Esophagus squamous epithelium (tissue), 5 donors: ENCODE results near the gene FAM227B. TPM values are rescaled to one million over a fixed set of nuclear protein-coding genes. Genes with fewer than 3 reads are reported as not detected.
A peak's percentile ranks its signal among the peaks of the same experiment; 100 is the strongest.

ENCODE experiments used
- DNase-seq: peaks from one replicate; lab custom pipeline; 2025; lab: John Stamatoyannopoulos, UW
- H3K27ac ChIP-seq, 4 donors: fragments of 200-600 bp; sonication (generic); one replicate each; pipeline ENCODE4 v1.5.1; 2016 to 2019; ENCODE audit warnings: mild to moderate bottlenecking in 1 of 4
- H3K27me3 ChIP-seq, 4 donors: fragments of 200-600 bp; sonication (generic); 1 replicate in 3 of 4; 2 replicates in 1 of 4; pipeline versions ENCODE4 v1.5.1 to v1.6.0; 2017 to 2021; ENCODE audit warnings: antibody characterized with exemption in 1 of 4
- H3K36me3 ChIP-seq, 3 donors: fragments of 200-600 bp; sonication (generic); one replicate each; pipeline ENCODE4 v1.5.1; 2016 to 2019
- H3K4me1 ChIP-seq, 3 donors: fragments of 200-600 bp; sonication (generic); one replicate each; pipeline ENCODE4 v1.5.1; 2017 to 2019
- H3K4me3 ChIP-seq, 4 donors: fragments of 200-600 bp; sonication (generic); 1 replicate in 3 of 4; 2 replicates in 1 of 4; pipeline ENCODE4 v1.5.1; 2016 to 2019; ENCODE audit warnings: mild to moderate bottlenecking in 2 of 4, moderate library complexity in 1 of 4
- H3K9me3 ChIP-seq, 3 donors: fragments of 200-600 bp; sonication (generic); one replicate each; pipeline ENCODE4 v1.5.1; 2016 to 2019
- POLR2A ChIP-seq, 4 donors: fragments of 450-650 bp; IDR thresholded peaks; one replicate each; pipeline ENCODE4 v1.6.1; 2017; ENCODE audit warnings: antibody characterized with exemption in 4 of 4, mild to moderate bottlenecking in 4 of 4, moderate library complexity in 3 of 4
- WGBS, 2 donors: methylation state at CpG; one replicate each; pipeline ENCODE4 v1.1.5; 2018; 5-methylcytosine and 5-hydroxymethylcytosine counted together
- intact Hi-C: fragments of 100-400 bp; cut with DNase I; formaldehyde crosslinking; loops from one replicate; pipeline ENCODE4 v1.15.0; 2022
- total RNA-seq, 4 donors: library from RNA; depleted of rRNA; stranded (reverse); fragments of >200 nt; gene quantifications; one replicate each; pipeline ENCODE4 v1.1.0, GENCODE V29; 2016
- TF ChIP-seq, protein P1 (sequence below), 6 experiments: fragments of 450-650 bp in 4 of 6; fragments of 200-600 bp in 2 of 6; sonication (generic) in 2 of 6; IDR thresholded peaks; one replicate each; pipeline ENCODE4 v1.5.1; 2016 to 2019; ENCODE audit warnings: antibody characterized with exemption in 6 of 6, mild to moderate bottlenecking in 4 of 6, moderate library complexity in 4 of 6
- donor health status: DM: yes; HTN: yes; CAD: no.

The FAM227B gene
- total RNA-seq, 4 donors from 2014 or later: 0.80 to 4.4 (median 1.6) TPM

DNA sequence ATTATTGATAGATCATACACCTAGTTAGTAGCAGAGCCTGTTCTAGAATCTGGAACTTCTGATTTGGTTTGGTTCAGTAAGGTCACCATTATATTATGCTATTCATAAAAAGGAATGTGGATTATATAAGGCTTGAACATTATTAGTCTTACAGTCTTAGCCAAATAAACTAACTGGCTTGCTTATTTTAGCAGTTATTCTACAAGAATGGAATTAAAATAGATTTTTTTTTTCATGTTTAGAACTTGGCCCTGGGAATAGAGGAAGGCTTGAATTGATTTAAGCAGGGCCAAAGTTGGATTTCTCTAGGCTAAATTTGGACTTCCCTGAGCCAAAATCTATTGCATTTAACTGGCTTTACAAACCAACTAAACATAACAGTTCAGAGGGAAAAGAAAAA lies 24.7 kb upstream of the FAM227B start:
- Histone ChIP-seq H3K27ac (peak overlapping the region in 1 of 4 donors; percentile 42), H3K27me3 (no peaks in the 10 kb centered on the region), H3K4me3 (no peak overlapping the region), H3K9me3 (no peaks in the 10 kb centered on the region), H3K36me3 (peaks cover 0 to 2% (median 0%) of the 10 kb centered on the region in 3 donors), H3K4me1 (peaks cover 0 to 24% (median 4%) of the 10 kb centered on the region in 3 donors)
- no peak for DNase-seq
- no peak for TF ChIP-seq POLR2A (IDR thresholded peaks at IDR 0.05)
- TF ChIP-seq, protein P1, sequence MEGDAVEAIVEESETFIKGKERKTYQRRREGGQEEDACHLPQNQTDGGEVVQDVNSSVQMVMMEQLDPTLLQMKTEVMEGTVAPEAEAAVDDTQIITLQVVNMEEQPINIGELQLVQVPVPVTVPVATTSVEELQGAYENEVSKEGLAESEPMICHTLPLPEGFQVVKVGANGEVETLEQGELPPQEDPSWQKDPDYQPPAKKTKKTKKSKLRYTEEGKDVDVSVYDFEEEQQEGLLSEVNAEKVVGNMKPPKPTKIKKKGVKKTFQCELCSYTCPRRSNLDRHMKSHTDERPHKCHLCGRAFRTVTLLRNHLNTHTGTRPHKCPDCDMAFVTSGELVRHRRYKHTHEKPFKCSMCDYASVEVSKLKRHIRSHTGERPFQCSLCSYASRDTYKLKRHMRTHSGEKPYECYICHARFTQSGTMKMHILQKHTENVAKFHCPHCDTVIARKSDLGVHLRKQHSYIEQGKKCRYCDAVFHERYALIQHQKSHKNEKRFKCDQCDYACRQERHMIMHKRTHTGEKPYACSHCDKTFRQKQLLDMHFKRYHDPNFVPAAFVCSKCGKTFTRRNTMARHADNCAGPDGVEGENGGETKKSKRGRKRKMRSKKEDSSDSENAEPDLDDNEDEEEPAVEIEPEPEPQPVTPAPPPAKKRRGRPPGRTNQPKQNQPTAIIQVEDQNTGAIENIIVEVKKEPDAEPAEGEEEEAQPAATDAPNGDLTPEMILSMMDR (IDR thresholded peaks at IDR 0.05): no peak
- intact Hi-C loops: no loop called here

DNA sequence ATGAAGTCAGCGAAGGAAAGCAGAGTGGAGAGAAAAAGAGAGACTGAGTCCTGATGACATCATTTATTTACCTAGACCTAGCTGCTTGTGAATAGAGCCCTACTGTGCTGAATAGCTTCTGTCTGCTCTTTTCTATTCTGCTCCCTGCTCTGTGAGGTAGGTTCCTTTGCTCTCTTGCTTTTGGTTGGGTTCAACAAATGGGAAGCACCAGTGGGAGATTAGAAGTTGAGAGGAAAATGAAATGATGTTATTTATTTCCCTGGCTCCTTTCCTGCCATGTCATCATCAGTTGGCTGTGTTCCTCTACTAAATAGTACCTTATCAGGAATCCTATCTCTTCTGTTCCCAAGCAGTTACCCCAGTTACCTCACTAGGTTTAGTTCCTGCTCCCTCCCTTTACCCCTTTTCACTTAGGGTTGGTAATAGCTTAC lies 23.8 kb upstream of the FAM227B start:
- H3K27ac ChIP-seq: peak overlapping the region in 3 of 4 donors; percentile 3 to 49 (median 42)
- WGBS, 2 donors: 85 to 94% methylated on average over 1 of the region's 1 CpG

DNA sequence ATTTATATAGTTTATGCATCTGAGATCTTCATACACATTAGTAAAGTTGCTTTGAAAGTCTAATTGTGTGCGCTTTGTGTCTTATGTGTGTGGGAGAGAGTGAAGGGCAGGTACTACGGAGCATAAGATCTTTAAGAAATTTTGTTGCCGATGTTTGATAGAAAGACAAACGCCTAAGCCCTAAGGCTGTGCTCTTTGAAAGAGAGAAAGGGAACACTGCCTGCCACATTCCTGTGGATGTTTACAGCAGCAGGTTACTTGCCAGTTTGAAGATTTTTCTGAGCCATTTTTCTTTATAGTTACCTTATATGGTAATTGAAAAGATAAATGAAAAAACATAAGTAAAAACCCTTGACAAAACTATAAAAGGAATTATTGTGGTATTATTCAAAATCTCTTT lies 17.2 kb upstream of the FAM227B start:
- Histone ChIP-seq H3K27ac (peak overlapping the region in 1 of 4 donors; percentile 11), H3K36me3 (peaks cover 0 to 43% (median 10%) of the 10 kb centered on the region in 3 donors), H3K27me3 (no peaks in the 10 kb centered on the region), H3K9me3 (no peaks in the 10 kb centered on the region), H3K4me1 (no peaks in the 10 kb centered on the region), H3K4me3 (no peak overlapping the region)
- TF ChIP-seq POLR2A (IDR thresholded peaks at IDR 0.05): no peak
- TF ChIP-seq, protein P1 (IDR thresholded peaks at IDR 0.05): no peak
- 50 to 77% methylated on average over 4 of the region's 4 CpGs for WGBS, 2 donors
- DNase-seq: no peak
- intact Hi-C loops: no loop called here

More for the DNA sequence above, 23.8 kb upstream of the FAM227B start:
- H3K36me3 ChIP-seq: peaks cover 0 to 8% (median 0%) of the 10 kb centered on the region in 3 donors
- no peak for DNase-seq
- TF ChIP-seq, protein P1 (IDR thresholded peaks at IDR 0.05): no peak
- TF ChIP-seq POLR2A (IDR thresholded peaks at IDR 0.05): no peak
- no peak overlapping the region for H3K4me3 ChIP-seq
- no peaks in the 10 kb centered on the region for H3K9me3 ChIP-seq
- peaks cover 0 to 24% (median 4%) of the 10 kb centered on the region in 3 donors for H3K4me1 ChIP-seq
- no peaks in the 10 kb centered on the region for H3K27me3 ChIP-seq
- intact Hi-C loops: no loop called here

DNA sequence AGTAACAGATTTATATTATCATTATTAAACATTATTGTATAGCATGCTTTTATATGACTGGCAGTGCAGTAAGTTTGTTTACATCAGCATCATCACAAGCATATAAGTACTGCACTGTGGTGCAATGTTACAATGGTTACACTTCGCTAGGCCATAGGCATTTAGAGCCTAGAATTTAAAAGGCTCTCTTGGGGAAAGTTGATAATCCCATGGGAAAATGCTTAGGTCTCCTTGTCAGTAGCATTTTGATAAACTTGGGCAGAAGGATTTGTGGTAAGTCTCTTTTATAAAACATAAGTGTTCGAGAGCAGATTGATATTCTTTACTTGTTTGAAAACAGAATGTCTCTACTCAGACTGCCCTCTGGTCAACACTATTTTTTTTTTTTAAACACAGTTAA lies 7.8 kb upstream of the FAM227B start:
- Histone ChIP-seq H3K27ac (no peak overlapping the region), H3K27me3 (no peaks in the 10 kb centered on the region), H3K4me1 (peaks cover 0 to 18% (median 0%) of the 10 kb centered on the region in 3 donors), H3K9me3 (peaks cover 0 to 13% (median 8%) of the 10 kb centered on the region in 3 donors), H3K4me3 (no peak overlapping the region), H3K36me3 (peaks cover 0 to 78% (median 6%) of the 10 kb centered on the region in 3 donors)
- TF ChIP-seq POLR2A (IDR thresholded peaks at IDR 0.05): no peak
- TF ChIP-seq, protein P1 (IDR thresholded peaks at IDR 0.05): no peak
- DNase-seq: no peak
- intact Hi-C loops: no loop called here
- 80 to 87% methylated on average over 2 of the region's 2 CpGs for WGBS, 2 donors

DNA sequence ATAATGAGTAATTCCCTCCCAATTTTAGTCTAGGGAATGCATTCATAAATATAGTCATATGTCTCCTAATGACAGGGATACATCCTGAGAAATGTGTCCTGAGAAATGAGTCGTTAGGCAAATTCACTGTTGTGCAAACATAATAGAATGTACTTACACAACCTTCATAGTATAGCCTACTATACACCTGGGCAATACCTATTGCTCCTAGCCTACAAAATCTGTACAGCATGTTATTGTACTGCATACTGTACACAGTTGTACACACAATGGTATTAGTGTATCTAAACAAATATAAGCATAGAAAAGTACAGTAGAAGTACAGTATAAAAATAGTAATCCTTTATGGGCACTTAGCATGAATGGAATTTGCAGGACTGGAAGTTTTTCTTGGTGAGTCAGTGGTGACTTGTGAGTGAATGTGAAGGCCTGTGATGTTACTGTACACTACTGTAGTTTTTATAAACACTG lies 6.8 kb upstream of the FAM227B start:
- peaks cover 0 to 74% (median 6%) of the 10 kb centered on the region in 3 donors for H3K36me3 ChIP-seq
- DNase-seq: no peak

More for the DNA sequence above, 6.8 kb upstream of the FAM227B start:
- Histone ChIP-seq H3K4me3 (no peak overlapping the region), H3K4me1 (peaks cover 0 to 28% (median 5%) of the 10 kb centered on the region in 3 donors), H3K27me3 (no peaks in the 10 kb centered on the region), H3K27ac (no peak overlapping the region), H3K9me3 (peaks cover 0 to 13% (median 8%) of the 10 kb centered on the region in 3 donors)
- TF ChIP-seq POLR2A (IDR thresholded peaks at IDR 0.05): no peak
- TF ChIP-seq, protein P1 (IDR thresholded peaks at IDR 0.05): no peak
- 30 to 45% methylated on average over 1 of the region's 1 CpG for WGBS, 2 donors
- intact Hi-C loops: no loop called here
